GM18867 (cell line): ENCODE results near the gene PPM1G.

Experiments used
- ATAC-seq: cut with Tn5 transposase; IDR thresholded peaks from one replicate; pipeline ENCODE4 v1.9.1; 2021; ENCODE audit warnings: mild to moderate bottlenecking, moderate library complexity; ENCODE audit not compliant: unreplicated experiment

The PPM1G gene

DNA sequence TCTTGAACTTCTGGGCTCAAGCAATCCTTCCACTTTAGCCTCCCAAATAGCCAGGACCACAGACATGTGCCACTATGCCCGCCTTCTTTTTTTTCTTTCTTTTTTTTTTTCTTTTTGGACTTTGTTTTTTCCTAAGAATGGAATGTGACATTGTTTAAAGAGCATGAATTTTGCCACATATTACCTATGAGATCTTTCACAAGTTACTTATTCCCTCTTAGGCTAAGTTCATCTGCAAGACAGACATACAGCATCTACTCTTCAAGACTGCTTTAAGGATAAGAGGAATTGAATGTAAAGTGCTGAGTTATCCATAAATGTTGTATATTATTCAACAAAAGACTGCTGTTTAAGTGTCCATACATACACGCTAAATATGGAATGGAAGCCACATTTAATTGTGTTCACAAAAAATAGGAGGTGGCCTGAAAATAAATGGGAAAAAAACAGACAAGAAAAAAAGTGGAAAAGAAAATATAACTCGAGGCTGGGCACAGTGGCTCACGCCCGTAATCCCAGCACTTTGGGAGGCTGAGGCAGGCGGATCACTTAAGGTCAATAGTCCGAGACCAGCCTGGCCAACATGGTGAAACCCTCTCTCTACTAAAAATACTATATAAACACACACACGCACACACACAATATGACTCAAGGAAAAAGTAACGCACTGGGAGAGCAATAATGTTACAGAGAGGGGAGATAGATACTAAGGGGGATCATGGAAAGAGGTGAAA, 3.2 kb upstream of the PPM1G start:
- no peak for ATAC-seq

DNA sequence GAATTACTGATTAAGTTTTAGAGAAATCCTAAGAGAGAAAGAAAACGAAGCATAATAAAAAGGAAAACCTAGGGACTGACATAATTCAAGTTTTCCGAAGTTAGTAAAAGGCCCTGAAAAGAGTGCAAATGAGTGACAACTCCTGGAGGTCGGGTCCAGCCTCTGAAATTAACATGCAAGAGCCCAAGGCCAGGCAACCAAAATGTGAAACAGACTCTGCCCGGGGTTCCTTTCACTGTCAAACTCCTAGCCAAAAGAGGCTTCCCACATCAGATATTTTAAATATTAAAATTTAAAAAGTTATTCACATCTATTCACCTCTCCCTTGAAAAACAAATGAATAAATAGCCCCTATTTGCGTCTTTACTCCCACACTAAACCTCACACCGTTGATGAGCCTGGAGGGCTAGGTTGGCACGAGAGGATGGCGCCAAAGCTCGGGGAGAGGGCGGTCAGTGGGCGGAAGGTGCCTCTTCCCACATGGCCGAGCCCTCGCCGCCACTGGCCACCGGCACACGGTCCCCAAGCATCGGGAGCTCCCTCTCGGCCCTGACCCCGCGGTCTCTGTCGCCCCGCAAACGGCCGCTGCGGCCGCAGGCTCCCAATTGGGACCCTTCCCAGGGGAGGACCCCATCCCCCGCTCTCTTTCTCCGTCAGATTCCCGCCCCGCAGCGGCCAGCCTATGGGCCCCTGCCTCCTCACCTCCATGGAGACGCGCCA, 630 bp downstream of the PPM1G start:
- peak; percentile 26 for ATAC-seq

DNA sequence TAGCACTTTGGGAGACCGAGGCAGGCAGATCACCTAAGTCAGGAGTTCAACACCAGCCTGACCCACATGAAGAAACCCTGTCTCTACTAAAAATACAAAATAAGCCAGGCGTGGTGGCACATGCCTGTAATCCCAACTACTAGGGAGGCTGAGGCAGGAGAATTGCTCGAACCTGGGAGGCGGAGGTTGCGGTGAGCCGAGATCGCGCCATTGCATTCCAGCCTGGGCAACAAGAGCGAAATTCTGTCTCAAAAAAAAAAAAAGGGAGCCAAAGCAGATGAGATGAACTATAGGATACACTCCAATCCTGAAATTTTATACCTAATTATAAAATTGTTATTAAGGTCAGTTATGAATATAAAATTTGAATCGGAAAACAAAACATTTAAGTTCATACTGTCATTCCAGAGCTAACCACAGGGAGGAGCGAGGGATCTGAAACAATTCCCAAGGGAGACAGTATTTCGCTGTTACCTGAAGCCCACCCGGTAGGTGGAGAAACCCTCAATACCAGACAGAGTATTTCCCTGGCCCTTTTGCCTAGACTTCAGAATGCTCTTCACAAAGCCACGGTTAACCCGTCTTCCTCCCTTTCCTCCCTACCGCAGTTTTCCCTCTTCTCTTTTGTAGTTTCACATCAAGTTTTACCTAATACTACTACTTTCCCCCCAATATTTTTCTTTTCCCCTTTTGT, 1.4 kb downstream of the PPM1G start:
- no peak for ATAC-seq

DNA sequence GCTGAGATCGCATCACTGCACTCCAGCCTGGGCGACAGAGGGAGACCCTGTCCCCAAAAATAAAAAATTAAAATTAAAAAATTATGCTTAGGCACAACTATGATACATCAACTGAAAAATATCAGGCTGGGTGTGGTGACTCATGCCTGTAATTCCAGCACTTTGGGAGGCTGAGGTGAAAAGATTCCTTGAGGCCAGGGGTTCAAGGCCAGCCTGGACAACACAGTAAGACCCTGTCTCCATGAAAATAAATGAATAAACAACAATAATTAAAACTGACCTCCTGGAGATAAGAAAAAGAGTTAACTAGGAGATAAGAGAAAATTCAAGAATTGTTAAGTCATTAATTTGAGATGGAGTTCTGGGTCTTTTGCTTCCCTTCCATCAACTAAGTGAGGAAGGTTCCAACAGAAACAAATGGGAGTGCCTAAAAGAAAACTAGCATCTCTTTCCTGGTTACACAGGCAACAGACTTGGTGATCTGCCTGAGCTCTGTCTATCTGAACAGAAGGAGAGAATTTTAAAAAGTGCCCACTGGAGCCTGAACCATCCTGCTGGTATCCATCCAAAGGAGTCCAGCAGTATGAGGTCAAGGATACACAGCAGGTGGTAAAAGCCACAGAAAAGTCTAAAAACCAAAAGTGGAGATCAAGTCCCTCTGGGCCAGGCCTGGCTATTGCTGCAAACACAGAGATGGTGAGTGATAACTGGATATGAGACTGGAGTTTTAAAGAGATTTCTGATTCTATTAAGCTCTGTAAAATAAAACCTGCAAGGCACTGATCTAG, 8.8 kb downstream of the PPM1G start:
- no peak for ATAC-seq

DNA sequence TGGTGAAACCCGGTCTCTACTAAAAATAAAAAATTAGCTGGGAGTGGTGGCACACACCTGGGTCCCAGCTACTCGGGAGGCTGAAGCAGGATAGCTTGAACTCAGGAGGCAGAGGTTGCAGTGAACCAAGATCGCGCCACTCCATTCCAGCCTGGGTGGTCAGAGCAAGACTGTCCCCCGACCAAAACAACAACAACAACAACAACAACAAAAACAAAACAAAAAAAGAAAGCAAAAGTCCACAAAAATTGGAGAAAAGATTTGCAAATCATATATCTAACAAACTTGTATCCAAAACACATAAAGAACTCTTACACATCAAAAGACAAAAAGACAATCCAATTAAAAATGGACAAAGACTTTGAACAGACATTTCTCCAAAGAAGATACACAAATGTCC, 10.4 kb downstream of the PPM1G start:
- no peak for ATAC-seq

DNA sequence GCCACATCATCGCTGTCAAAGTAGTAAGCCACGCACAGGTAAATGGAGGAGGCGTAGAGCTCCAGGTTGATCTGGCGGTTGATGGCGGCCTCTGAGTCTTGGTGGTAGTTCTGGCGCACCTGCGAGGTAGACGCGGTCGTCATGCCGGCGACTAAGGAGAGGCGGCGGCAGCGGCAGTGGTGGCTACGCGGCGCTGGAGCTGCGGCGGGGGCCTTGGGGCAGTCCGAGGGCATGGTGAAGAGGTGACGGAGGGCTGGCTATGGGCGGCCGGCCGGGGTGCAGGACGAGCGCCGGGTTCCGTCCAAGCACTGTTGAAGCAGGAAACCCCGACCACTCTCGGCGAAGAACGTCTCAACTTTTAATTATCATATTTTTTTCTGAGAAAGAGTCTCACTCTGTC, 16.2 kb downstream of the PPM1G start:
- ATAC-seq = no peak

DNA sequence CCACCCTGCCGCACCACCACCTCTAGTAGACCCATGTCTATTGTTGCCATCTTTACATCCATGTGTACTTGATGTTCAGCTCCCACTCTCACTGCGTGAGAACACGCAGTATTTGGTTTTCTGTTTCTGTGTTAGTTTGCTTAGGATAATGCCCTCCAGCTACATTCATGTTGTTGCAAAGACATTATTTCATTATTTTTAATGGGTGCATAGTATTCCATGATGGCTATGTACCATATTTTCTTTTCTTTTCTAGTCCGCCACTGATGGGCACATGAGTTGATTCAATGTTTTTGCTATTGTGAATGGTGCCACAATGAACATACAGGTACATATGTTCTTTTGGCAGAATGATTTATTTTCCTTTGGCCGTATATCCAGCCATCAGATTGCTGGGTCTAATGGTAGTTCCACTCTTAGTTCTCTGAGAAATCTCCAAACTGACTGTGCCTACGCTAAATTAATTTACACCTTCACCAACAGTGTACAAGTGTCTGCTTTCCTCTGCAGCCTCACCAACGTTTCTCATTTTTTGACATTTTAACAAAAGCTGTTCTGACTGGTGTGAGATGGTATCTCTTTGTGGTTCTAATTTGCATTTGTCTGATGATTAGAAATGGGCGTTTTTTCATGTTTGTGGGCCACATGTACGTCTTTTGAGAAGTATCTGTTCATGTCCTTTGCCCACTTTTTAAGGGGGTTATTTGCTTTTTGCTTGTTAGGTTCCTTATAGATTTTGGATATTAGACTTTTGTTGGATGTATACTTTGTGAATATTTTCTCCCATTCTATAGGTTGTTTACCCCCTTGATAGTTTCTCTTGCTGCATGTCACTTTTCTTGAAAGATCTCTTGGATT, 18.3 kb downstream of the PPM1G start:
- ATAC-seq = no peak

DNA sequence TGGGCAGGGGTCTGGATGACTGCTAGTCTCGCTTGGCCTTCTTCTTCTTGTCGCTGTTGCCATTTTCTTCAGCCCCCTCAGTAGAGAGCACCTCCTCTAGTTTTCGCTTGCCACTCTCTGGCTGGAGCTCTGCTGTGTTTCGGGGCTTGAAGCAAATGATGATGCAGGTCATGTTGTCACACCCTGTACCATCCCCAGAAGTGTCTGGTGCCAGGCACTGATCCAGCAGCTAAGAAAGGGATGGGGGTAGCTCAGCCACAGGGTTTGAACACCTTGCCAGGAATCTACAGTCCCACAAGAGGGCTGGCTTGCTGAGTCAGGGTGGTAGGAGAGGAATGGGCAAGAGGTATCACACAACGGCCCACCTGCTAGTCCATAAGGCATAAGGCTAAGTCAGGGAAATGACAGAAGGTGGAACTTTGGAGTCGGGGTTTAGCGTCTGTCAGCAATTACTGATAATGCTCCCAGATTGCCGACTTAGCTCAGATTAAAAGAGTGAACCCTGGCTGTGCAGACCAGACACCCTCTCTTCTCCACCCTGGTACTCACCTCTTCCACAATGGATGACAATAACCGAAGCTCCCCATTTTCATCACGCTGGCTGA, 27.7 kb downstream of the PPM1G start:
- no peak for ATAC-seq

DNA sequence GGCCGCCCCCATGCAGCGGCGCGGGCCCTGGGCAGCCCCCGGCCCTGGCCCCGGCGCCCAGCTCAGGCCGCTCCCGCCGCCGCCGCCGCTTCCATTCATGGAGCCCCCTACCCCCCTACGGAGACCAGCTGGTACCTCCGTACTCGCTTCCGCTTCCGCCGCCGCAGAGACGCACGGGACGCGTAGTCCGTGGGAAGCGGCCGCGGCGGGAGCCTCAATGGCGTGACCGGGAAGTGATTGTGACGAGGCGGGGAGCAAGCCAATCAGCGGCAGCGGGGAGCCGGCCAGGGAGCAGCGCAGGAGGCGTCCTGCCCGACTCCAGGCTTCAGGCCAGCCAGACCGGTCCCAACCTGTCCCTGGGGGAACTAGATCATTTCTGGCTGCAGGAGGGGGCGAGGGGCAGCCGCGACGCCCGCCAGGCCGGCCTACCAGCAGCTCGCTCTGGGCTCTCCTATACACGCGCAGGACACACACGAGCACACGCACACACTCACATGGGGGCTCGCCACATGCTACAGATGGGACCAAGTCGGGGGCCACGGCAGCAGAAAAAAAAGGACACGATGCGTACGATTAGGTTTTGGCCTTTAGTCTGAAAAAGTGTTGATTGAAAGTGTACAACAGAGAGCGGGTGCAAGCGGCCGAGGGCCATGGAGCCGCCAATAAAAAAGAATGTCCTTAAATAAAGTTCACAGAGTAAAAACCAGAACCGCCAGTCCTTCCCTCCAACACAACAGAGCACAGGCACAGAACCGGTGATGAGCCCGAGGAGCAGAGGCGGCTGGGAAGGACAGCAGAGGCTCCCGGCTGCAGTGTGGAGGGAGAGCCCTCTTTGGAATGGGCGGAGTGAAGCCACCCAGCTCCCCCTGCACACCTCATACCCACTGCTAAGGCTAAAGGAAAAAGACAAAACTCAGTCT, 28.5 kb downstream of the PPM1G start, which contains the start of gene ZNF513:
TSS of gene ZNF513 (minus strand) at position 109 of the 920 bp plus-strand sequence. CDS start 208 bp downstream, outside the sequence.
- ATAC-seq = peak; percentile 80

DNA sequence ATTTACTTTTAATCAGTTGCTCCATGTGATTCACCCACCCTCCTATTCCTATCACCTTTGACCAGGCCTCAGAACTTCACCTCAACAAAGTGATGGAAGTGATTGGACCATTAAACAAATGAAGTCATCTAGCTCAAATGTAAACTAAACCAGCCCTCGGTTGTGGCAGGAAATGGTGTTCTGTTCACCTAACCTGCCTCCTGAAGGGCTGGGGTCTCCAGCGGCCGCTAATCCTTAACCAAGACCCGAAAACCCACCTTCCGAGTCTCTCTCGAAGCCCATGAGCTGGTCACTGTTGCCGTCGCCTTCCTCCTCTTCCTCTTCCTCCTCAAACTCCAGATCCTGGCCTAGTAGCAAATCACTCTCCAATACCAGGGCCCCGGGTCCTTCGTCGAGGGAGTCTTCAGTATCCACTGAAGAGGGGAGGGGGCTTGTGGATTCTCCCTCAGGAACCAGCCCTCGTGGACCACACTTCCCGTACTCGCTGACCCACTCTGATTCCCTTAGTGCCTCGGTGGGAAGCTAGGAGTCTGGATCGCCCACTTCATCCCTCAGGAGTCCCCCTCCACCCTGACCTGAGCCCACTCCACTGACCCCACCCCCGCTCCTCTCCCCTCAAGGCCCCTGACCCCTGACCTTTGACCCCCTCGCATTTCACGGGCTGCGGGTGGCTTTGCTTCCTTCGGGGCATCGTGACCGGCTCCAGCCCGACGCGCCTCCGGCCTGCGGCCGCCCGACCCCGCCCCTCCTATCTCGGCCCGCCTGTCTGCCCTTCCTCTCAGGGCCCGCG, 29.4 kb downstream of the PPM1G start:
- ATAC-seq = peak; percentile 34

DNA sequence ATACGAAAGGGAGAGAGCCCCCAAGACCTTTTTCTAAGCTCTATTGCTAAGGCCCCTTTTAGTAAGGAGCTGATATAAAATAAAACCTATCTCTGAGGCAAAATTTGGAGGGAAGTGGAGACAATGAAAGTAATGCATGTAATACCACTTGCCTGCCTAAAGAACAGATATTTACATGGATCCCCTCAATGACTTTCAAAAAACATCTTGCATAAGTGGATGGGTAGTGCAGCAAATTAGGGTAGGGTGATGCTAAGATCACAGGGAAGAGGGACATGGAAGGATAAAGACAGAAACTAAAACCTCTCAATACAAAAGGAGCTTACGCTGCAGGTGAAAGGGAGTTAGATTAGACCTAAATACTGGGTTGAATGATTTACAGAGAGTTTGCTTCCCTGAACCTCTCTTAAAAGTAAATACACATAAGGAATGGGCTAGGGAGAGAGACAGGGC, 30.0 kb downstream of the PPM1G start:
- ATAC-seq = no peak

DNA sequence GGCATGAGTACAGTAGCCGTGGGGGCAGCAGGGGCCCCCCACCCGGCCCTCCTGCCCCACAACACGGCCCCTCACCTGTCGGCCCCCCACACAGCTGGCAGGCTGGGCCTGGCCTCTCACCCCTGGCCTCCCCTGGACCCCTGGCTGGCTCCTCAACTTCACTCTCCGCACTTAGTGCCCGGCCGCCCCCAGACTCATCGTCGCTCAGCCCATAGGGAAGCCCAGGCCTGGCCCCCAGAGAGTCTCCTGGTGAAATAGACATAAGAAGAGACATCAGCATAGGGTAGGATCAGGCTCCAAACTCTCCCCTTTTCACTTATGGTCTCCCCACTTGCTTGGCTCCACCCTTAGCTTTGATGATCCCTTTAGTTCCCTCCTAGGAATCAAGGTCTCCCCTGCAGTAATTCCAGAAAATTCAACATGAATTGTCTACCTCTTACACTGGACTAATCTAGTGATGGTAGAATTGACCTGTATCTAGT, 30.5 kb downstream of the PPM1G start:
- ATAC-seq = no peak

DNA sequence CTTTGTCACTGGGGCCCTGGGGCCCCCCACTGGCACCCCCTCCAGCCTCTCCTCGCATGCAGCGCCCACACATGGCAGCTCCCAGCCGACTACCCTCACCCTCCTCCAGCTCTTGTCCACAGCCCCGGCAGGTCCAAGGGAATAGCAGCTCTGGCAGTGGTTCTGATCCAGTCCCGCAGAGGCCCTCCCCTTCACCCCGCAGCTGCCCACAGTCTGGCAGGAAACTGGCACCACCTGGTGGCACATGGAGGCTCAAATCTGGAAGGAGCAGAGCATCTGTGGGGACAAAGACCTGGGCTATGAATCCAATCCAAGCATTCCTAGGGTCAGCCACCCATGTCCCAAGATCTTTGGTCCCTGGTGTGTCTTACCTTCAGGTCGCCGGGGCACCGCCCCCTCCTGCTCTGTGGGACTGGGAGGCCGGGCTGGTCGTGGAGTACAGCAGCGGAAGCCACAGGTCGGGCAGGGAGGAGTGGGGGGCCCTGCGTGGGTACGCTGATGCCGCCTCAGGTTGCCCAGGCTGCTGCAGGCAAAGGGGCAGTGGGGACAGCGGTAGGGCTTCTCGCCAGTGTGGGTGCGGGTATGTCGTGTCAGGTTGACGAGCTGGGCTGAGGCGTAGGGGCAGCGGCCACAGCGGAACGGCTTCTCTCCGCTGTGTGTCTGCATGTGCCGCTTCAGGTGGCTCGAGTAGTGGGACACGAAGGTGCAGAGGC, 31.1 kb downstream of the PPM1G start:
- no peak for ATAC-seq

DNA sequence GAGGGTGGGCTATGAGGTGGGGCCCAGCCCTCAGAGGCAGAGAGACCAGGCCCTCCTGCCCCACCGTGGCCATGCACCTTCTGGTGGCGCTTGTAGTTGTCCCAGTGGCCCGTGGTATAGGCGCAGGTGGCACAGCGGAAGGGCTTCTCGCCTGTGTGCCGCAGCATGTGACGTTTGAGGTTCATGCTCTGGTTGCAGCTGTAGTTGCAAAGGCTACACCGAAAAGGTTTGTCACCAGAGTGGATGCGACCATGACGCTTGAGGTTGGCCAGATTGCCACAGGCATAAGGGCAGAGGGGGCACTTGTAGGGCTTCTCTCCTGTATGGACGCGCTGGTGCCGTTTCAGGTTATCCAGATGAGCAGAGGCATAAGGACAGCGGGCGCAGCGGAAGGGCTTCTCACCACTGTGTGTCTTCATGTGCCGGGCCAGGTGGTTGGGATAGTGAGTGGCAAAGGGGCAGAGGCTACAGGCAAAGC, 31.7 kb downstream of the PPM1G start:
- no peak for ATAC-seq

DNA sequence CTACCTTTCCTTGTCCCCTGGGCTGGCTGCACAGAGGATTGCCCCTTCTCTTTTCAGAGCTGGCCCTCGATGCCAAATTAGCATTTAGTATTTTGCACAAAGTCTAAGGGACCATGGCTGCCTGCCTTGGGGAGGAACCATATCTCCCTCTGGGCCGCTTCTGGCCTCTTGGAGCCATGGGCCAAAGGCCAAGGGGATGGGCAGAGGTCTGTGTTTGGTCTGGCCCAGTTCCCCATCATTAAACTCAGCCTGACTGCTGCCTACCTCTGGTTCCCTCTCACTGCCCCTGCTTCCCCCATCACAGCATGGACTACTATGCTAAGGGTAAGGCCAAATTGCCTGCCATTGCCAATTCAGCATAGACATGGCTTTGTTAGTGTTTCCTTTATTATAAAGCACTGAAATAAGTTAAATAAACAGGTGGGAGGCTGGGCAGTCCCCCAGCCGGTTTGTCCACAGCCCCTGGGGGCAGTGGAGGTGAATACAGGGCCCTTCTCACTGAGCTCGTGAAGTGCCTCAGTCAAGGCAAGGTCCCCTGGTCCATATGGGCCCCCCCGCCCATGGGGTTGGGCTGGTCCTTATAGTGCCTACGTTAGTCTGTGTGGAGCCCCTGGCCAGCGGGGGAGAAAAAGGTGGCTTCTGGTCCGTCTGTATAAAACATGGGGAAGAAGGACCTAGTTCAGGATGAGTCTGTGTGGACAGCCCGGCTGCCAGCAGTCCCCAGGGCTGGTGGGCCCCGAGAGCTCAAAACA, 32.3 kb downstream of the PPM1G start:
- ATAC-seq = no peak
